Measurements from ENCODE around the gene ACOT12.

GRCh38 chr5:81408496-81408895 lies 14.6 kb upstream of the ACOT12 start:
- TF ChIP-seq CTCF (IDR thresholded peaks at IDR 0.05) = no peak
- no peak for TF ChIP-seq POLR2AphosphoS5 (IDR thresholded peaks at IDR 0.05)
- TF ChIP-seq POLR2A (IDR thresholded peaks at IDR 0.05) = no peak
